ENCODE data around the gene THG1L.
"Not testable (repeated sequence)": the region's sequence is repeated elsewhere in the genome, so short reads cannot be mapped to it uniquely, and the experiment has no call there.

The THG1L gene

DNA sequence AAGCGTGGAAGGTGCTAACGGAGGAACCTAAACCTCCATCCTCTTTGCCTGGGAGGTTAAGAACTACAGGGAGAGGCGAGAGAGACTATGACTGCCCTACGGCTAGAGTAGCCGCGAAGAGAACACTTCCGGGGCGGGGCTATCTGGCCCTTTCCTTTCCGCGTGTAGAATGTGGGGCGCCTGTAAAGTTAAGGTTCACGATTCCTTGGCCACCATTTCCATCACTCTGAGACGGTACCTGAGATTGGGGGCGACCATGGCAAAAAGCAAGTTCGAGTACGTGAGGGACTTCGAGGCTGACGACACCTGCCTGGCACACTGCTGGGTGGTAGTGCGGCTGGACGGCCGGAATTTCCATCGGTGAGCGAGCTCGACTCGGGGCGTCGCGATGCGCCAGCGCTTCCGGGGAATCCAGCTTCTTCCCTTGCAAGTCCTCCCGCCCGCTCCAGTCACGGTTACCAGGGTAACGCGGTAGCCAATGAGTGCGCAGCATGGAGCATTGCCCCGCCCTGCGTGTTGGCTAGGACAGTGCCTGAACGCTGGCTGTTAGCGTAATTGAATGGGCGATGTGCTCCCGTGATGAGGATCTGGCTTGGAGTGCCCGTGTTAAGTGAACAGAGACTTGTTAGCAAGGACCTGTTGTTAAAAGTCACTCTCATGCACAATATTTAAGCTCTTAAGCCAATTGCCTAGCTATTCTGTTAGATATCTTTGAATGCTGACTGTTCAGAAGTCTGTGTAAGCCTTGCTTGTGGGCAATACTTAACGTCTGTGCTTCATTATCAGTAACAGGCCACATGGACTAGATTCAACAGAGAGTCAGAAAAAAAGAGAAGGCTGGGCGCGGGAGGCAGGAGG, at the start of gene THG1L:
Gene THG1L, plus strand, starts transcription at position 149 of the 858 bp plus-strand sequence. Its CDS starts 21 bp downstream, at position 170.
- DNase-seq, result peak; percentile 72

DNA sequence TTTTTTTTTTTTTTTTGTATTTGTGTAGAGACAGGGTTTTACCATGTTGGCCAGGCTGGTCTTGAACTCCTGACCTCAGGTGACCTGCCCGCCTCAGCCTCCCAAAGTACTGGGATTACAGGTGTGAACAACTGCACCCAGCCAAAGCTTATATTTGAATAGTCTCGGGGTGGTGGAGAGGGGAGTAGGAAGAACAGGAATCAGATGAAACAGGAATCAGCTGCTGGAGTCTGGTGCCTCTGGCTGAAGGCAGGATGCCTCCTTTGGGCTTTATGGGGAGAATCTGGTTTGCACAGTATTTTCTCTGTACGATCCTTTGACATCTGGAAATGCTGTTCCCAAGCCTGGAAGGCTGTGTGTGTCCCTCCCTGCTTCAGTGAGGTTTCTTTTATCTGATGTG, 49.0 kb upstream of the THG1L start:
- no peak for DNase-seq

DNA sequence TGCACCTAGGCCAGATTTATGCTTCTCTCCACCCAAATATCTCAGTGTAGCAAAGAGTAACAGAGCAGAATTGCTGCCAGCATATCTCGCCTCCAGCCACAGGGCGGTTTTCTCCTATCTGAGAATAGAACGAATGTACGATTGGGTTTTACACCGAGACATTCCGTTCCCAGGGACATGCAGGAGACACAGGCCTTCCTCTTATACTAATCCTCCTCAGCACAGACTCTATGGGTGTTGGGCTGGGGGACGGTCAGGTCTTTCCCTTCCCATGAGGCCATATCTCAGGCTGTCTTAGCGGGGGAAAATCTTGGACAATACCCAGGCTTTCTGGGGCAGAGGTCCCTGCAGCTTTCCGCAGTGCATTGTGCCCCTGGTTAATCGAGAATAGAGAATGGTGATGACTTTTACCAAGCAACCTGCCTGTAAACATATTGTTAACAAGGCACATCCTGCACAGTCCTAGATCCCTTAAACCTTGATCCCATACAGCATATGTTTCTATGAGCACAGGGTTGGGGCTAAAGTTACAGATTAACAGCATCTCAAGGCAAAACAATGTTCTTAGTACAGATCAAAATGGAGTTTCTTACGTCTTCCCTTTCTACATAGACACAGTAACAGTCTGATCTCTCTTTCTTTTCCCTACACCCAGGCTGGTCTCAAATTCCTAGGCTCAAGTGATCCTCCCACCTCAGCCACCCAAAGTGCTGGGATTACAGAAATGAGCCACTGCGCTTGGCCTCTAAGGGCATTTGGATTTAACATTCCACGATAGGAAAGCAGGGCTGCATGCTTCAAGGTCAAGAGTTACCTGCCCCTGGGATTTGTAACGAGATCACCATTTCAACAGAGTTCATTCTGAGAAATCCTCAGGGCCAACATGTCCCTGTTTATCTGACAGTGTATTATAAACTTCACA, 44.7 kb upstream of the THG1L start:
- DNase-seq, result not testable (repeated sequence)

DNA sequence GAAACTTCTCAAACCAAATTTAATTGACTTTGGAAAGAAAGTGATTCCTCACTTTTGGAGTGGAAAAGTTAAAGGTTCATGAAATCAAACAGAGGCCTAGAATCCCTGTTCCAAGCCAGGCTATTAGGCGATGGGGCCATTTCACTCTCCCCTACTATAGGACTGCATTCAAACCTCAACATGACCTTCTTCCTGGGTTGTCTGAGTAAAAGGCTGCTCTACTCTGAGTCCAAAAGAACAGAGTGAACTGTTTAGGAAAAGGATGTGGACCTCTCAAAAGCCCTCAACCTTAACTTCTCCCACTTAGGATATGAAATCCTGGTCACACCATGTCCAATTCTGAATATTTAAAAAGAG, 44.0 kb upstream of the THG1L start:
- DNase-seq, result no peak

DNA sequence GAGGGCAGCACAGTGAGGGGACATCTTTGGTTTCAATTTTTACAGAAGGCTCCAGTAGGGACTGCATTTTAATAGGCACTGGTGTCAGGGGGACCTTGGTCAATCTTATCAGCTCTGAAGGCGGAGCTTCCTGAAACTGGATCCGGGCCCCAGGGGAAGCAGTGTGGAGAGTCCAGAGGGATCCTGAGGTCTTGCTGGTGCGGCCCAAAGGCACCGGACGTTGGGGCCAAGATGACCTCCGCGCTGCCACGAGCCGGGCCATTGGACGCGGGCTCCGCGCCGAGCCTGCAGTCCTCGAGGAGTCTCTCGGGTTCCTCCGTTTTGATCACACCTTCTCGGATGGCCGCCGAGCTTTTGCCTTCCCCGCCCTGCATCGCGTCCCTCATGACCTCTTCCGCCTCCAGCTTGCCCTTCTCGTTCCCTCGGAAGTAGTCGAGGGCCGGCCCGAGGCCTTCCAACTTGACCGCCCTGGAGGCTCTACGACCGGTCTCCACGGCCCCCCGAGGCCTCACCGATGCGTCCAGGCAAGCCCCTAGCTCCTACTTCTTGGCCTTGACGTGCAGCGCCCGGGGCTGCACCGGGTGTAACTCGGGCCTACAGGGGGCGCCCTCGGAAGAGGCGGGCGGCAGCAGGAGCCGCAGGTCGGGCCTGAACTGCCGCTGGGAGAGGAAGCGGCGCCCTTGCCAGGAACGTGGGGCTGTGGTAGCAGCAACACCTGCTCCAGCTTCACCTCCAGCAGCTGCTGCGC, 41.1 kb upstream of the THG1L start:
- DNase-seq, result no peak

DNA sequence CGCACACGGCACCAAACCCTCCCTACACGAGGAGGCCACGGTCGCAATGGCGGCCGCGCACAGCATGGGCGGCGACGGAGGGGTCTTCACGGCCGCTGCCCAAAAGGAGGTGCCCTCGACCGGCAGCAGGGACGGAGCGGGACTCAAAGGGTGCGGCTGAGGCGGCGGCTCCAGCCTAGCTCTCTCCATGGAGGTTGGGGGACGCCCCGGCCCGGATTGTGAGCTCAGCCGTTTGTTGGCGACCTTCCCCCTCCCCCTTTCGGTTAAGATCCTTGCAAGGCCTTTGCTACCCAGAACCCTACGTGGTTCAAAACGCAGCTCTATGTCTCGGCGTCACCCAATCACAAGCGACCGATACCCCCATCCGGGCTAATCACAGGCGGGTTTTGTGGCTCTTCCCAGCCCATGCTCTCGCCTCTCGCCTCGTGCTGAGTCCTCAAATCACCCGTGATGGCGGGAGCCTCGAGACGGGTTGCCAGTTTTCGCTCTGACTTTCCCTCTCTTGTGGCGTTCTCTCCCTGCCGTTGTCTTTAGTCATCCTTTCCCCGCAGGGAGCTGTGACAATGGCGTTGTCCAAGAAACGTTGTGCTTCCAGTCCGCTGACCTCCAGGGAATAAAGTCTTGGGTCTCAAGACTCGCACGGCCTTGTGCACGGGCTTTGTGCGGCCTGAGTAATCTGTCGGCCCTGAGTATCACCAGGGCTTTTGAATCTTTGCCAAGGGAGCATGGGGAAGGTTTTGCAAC, 40.4 kb upstream of the THG1L start:
- no peak for DNase-seq

DNA sequence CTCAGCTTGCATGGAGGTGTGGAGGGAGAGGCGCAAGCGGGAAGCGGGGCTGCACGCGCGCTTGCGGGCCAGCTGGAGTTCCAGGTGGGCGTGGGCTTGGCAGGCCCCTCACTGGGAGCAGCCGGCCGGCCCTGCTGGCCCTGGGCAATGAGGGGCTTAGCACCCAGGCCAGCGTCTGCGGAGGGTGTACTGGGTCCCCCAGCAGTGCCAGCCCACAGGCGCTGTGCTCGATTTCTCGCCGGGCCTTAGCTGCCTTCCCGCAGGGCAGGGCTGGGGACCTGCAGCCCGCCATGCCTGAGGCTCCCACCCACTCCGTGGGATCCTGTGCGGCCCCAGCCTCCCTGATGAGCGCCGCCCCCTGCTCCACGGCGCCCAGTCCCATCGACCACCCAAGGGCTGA, 37.4 kb upstream of the THG1L start:
- DNase-seq, result not testable (repeated sequence)

DNA sequence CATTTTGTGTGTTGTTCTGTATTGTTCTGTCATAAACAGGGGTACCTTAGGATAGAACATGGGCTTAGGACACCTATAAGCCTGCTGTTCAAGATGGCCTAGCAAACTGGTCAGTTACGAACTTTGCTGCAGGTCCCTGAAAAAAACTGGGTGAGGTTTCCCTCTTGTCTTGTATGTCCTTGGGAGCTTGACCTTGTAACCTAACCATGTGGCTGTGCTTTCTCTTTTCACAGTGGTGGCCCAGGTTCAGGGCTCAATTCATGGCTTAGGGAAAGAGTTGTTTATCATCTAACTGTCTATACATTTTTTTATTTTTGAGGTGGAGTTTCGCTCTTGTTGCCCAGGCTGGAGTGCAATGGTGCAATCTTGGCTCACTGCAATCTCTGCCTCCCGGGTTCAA, 35.1 kb upstream of the THG1L start:
- not testable (repeated sequence) for DNase-seq

DNA sequence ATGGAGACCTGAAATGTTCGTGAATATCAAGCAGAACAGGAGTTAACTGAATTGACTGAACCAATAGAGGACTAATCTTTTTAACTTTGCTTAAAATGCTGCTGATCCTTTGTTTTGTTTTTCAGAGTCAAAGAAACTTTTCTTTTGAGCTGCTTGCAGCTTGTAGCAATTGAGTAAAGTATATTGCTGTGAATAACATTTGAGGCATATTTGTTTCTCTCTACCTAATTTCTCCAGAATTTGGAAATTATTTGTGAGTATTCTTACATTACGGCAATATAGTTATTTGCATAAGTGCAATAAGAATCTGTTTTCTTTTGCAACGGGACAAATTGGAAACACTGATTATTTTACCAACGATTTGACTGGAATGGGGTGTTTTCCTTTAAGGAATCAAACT, 32.5 kb upstream of the THG1L start:
- not testable (repeated sequence) for DNase-seq

DNA sequence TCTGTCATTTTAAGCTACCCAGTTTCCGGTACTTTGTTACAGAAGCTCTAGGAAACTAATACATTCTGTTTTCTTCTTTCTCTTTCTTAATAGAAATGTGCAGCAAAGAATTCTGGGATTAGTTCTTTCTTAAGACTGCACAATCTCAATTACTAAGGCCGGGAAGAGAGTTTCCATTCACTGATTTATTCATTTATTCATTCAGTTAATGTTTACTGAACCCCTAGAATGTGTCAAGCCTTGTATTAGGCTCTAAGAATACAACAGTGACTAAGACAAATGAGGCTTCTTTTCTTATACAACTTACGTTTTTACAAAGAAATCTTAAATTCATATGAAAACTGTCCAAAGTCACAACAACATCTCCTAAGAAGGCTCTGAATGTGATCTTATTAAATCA, 27.5 kb upstream of the THG1L start:
- DNase-seq, result no peak

DNA sequence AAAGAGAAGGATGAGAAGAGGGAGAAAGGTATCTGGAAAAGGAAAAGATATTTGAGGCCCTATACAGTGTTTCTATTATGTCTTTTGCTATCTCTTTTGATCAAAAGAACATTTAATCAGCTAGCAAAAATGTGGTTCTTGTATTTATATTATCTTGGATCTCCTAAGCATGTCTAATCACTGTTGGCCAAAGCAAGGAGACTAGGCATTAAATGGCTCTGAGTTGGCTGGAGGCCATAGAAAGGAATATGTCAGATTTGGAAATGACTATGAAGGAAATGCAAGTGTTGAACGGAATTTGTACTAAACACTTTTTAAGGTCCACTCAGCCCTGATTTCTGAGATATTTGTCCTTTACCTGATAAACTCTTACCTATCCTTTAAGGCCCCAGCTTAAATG, 22.4 kb upstream of the THG1L start:
- DNase-seq, result no peak

DNA sequence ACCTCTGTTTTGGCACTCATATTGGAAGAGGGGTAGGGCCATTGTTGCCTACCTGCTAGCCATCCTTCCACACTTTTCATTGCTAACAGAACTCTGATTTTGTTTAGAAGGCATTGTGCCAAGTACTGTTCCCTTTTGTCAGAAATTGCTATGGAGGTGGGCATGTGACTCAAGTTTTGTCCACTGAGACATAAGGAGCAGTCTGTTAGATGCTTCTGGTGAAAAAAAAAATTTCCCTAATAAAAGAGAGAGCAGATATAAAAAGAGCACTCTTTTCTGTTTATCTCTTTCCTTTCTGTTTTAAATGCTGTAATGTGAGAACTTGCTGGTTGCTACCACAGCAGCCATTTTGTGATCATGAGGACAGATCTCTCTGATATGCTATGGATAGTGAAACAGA, 21.9 kb upstream of the THG1L start:
- no peak for DNase-seq

DNA sequence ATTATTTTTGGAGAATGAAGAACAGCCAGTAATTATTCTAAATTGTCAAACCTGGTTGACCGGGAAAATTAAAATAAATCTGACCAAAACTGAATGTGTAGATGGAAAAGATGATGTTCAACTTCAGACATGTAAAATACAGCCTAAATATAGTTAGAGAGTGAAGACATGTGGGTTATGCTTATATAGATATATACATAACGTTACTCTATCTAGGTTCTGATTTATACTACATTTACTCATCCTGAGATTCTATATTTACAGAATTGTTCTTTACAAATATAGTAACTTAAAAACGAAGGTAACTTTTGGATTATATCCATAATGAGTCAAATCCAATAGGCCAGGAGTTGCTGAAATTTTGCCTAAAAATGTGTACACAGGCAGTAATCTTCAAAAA, 20.8 kb upstream of the THG1L start:
- DNase-seq, result no peak

DNA sequence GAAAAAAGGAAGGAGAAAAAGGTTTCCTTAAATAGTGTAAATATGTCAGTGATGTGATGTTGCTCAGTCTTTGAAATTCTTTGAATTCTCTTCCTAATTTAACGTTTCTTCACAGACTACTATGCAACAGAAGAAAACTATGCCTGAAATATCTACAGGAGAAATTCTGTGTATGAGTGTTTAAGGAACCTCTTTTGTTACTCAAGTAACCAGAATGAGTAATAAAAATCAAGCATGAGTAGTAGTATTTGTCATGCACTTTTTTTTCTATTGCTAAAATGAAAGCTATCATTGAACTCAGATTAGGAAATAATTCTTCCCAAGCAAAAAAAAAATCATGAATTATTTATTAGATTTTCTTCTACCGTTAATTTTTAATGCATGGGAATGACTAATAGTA, 20.3 kb upstream of the THG1L start:
- DNase-seq, result no peak

DNA sequence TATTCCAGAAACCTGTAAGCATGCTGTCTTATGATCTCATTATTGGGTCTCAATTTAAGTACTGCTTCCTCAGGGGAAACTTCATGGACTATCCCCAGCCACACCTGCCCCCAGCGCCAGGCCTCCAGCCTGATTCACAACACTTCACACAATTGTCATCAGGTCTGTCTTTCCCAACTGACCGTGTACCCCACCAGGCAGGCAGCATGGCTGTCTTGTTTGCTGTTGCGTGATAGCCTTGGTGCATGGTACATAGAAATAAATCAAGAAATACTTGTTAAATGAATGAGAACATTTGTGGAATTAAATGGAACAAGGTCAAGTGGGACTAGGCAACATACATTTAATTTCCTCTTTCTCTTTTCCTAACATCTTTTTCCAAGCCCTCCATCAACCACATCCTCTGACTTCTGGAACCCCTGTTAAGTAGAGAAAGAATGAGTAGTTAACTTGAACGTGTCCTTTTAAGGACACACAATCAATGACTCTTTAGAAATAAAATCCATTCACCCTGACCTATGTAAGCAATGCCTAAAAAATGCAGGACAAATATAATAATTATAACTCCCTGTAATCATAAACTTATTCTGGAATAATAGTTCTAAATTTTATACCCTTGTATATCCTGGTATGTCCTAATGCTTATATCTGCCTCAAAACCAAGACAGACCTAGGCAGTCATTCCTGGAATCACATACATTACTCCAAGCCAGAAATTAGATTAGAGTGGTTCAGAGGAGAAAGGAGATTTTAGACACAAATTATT, 17.2 kb upstream of the THG1L start:
- DNase-seq, result no peak

DNA sequence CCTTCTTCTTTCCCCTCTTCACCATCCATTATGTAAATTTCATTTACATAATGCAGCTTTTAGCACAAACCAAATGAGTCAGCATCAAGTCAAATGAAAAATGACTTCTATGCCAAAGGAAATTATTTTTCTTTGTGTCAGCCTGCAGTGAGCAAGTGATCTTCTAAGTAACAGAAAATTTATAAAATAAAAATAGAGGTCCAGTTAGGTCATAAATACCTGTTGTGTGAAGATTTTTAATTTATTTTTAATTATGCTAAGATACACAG, 16.7 kb upstream of the THG1L start:
- no peak for DNase-seq

DNA sequence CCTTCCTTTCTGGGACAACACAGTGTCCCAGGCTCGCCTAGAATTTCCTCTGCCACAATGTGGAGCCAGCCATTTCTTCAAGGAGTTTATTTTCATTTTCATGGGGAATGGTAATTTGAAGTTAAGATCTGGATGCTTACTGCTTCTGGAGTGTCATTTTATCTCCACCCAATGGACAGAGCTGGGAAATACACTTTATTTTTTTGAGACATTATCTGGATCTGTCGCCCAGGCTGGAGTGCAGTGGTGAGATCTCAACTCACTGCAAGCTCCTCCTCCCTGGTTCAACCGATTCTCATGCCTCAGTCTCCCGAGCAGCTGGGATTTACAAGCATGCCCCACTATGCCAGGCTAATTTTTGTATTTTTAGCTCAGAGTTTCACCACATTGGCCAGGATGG, 12.7 kb upstream of the THG1L start:
- no peak for DNase-seq

DNA sequence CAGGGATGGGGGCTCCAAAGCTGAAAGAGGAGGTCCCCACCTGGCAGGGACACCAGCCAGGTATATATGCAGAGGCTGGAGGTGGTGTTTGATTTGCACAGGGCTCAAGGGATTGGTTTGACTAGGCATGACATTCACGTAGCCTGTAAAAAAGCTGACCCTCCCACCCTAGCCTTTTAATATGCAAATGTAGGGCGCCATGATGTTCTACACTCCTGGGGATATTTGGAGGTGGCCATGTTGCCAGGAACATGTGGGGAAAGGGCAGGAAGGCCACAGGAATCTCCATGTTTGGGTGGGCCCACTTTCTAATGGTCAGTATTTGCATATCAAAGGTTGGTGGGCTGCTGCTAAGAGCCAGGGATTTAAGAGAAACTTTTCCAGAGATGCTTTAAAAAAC, 12.0 kb upstream of the THG1L start:
- no peak for DNase-seq

DNA sequence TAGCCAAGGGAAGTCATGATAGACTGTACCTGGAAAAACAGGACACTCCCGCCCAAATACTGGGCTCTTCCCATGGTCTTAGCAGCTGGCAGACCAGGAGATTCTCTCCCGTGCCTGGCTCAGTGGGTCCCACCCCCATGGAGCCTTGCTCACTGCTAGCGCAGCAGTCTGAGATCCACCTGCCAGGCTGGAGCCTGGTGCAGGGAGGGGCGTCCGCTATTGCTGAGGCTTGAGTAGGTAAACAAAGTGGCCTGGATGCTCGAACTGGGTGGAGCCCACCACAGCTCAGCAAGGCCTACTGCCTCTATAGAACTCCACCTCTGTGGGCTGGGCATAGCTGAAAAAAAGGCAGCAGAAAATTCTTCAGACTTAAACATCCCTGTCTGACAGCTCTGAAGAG, 10.1 kb upstream of the THG1L start:
- DNase-seq, result no peak

DNA sequence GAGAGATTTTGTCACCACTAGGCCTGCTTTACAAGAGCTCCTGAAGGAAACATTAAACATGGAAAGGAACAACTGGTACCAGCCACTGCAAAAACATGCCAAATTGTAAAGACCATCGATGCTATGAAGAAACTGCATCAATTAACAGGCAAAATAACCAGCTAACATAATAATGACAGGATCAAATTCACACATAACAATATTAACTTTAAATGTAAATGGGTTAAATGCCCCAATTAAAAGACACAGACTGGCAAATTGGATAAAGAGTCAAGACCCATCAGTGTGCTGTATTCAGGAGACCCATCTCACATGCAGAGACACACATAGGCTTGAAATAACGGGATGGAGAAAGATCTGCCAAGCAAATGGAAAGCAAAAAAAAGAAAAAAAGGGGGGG, 8.3 kb upstream of the THG1L start:
- not testable (repeated sequence) for DNase-seq

DNA sequence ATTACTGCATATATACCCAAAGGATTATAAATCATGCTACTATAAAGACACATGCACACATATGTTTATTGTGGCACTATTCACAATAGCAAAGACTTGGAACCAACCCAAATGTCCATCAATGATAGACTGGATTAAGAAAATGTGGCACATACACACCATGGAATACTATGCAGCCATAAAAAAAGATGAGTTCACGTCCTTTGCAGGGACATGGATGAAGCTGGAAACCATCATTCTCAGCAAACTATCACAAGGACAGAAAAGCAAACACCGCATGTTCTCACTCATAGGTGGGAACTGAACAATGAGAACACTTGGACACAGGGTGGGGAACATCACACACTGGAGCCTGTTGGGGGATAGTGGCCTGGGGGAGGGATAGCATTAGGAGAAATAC, 4.6 kb upstream of the THG1L start:
- not testable (repeated sequence) for DNase-seq

DNA sequence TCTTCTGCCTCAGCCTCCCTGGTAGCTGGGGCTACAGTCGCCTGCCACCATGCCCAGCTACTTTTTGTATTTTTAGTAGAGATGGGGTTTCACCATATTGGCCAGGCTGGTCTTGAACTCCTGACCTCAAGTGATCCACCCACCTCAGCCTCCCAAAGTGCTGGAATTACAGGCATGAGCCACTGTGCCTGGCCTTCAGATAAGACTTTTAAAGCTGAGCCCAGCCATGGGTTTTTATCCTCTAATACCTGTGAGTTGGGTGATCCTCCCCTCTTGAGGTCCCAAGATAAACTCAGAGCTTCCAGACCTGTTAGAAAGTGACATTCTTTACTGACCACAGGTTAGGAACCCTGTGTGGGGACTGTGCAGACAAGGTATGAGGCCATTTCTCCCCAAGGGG, 3.4 kb upstream of the THG1L start:
- not testable (repeated sequence) for DNase-seq

All from NCI-H2081 treated with DMSO at 0.1 percent for 48 hours (cell line).